Body of pancreas (tissue), 4 donors: Measurements from ENCODE around the gene OR4F15.

ENCODE experiments used
- POLR2A ChIP-seq, 3 donors: fragments of 450-650 bp; IDR thresholded peaks; one replicate each; pipeline ENCODE4 v1.6.1; 2016; ENCODE audit warnings: antibody characterized with exemption in 3 of 3, mild to moderate bottlenecking in 2 of 3
- TF ChIP-seq, protein P1 (sequence below), 7 experiments: fragments of 450-650 bp in 4 of 7; fragments of 200-600 bp in 3 of 7; sonication (generic) in 3 of 7; IDR thresholded peaks; one replicate each; pipeline ENCODE4 v1.5.1; 2016 to 2019; ENCODE audit warnings: antibody characterized with exemption in 7 of 7

DNA sequence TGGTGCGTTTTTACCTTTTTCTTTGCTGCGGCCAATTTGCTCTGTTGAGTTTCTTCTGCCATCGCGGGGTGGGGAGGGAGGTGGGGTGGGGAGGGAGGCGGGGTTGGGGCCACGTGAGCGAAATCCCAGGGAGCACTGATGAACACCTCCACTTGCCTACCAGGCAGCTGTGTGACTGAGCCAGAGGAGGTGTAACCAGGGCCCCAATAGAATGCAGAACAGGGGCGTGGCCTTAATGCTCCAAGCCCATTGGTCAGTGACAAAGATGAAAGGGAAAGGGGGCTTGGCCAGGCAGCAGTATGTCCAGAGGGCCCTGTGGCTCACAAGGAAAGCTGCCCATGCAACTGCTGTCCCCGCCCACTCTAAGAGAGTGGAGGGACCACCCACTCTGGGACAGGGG is 30.1 kb upstream of the OR4F15 start:
- TF ChIP-seq, protein P1, sequence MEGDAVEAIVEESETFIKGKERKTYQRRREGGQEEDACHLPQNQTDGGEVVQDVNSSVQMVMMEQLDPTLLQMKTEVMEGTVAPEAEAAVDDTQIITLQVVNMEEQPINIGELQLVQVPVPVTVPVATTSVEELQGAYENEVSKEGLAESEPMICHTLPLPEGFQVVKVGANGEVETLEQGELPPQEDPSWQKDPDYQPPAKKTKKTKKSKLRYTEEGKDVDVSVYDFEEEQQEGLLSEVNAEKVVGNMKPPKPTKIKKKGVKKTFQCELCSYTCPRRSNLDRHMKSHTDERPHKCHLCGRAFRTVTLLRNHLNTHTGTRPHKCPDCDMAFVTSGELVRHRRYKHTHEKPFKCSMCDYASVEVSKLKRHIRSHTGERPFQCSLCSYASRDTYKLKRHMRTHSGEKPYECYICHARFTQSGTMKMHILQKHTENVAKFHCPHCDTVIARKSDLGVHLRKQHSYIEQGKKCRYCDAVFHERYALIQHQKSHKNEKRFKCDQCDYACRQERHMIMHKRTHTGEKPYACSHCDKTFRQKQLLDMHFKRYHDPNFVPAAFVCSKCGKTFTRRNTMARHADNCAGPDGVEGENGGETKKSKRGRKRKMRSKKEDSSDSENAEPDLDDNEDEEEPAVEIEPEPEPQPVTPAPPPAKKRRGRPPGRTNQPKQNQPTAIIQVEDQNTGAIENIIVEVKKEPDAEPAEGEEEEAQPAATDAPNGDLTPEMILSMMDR (IDR thresholded peaks at IDR 0.05) = no peak
- TF ChIP-seq POLR2A (IDR thresholded peaks at IDR 0.05) = no peak
